GM23338 (cell line): Measurements from ENCODE around the gene NXPH4. TPM values are rescaled to one million over a fixed set of nuclear protein-coding genes. Genes with fewer than 3 reads are reported as not detected.

ENCODE experiments used
- ATAC-seq: fragments of 200-7000 bp; cut with Tn5 transposase; 3 replicates; pipeline ENCODE4 v1.9.1; 2020
- DNase-seq: peaks from one replicate; pipeline ENCODE4 v3.0.0-alpha.2; 2015; ENCODE audit warnings: low spot score
- H2AFZ ChIP-seq: fragments of 200-600 bp; sonication (generic); 2 replicates; pipeline ENCODE4 v1.8.0; 2016; ENCODE audit warnings: antibody characterized with exemption, mild to moderate bottlenecking, moderate library complexity
- H3F3A ChIP-seq: fragments of 200-600 bp; sonication (generic); replicated peaks from 2 replicates; pipeline ENCODE4 v1.8.0; 2017; ENCODE audit warnings: antibody characterized with exemption, mixed run types, low read depth
- H3K27ac ChIP-seq: fragments of 200-600 bp; sonication (generic); 2 replicates; pipeline ENCODE4 v1.6.1; 2016; ENCODE audit warnings: low read depth
- H3K27me3 ChIP-seq: fragments of 200-600 bp; sonication (generic); 2 replicates; pipeline ENCODE4 v1.8.0; 2016; ENCODE audit warnings: mild to moderate bottlenecking, mixed run types, moderate library complexity; ENCODE audit not compliant: insufficient read depth
- H3K36me3 ChIP-seq: fragments of 200-600 bp; sonication (generic); 2 replicates; pipeline ENCODE4 v1.8.0; 2016; ENCODE audit warnings: mild to moderate bottlenecking; ENCODE audit not compliant: insufficient read depth
- H3K4me1 ChIP-seq: fragments of 200-600 bp; sonication (generic); 2 replicates; pipeline ENCODE4 v1.8.0; 2016; ENCODE audit warnings: mild to moderate bottlenecking, moderate library complexity; ENCODE audit not compliant: insufficient read depth
- H3K4me2 ChIP-seq: fragments of 200-600 bp; sonication (generic); 2 replicates; pipeline ENCODE4 v1.7.1; 2017; ENCODE audit warnings: mixed run types
- H3K4me3 ChIP-seq: fragments of 200-600 bp; sonication (generic); 2 replicates; pipeline ENCODE4 v1.6.1; 2016; ENCODE audit warnings: mixed run types
- H3K79me2 ChIP-seq: fragments of 200-600 bp; sonication (generic); replicated peaks from 2 replicates; pipeline ENCODE4 v1.8.0; 2017; ENCODE audit warnings: mild to moderate bottlenecking; ENCODE audit not compliant: insufficient read depth
- H3K9me2 ChIP-seq: fragments of 200-600 bp; sonication (generic); 2 replicates; pipeline ENCODE4 v1.8.0; 2017; ENCODE audit not compliant: insufficient read depth
- H4K20me1 ChIP-seq: fragments of 200-600 bp; sonication (generic); replicated peaks from 2 replicates; pipeline ENCODE4 v1.8.0; 2017; ENCODE audit warnings: mild to moderate bottlenecking; ENCODE audit not compliant: insufficient read depth
- H3K27ac Mint-ChIP-seq: 2 replicates; pipeline ENCODE4 v1.8.0; 2020; ENCODE audit warnings: inconsistent platforms, mild to moderate bottlenecking, moderate library complexity, mixed read lengths
- H3K27me3 Mint-ChIP-seq: 3 replicates; pipeline ENCODE4 v1.8.0; 2022; ENCODE audit warnings: low read depth, mild to moderate bottlenecking, moderate library complexity, mixed read lengths, inconsistent platforms; ENCODE audit not compliant: insufficient read depth, poor library complexity
- H3K36me3 Mint-ChIP-seq: 3 replicates; pipeline ENCODE4 v1.8.0; 2021; ENCODE audit warnings: low read depth, mild to moderate bottlenecking, inconsistent platforms, moderate library complexity, mixed read lengths
- H3K4me1 Mint-ChIP-seq: 3 replicates; pipeline ENCODE4 v1.8.0; 2020; ENCODE audit warnings: mild to moderate bottlenecking, inconsistent platforms, mixed read lengths
- H3K4me3 Mint-ChIP-seq: 3 replicates; pipeline ENCODE4 v1.8.0; 2021; ENCODE audit warnings: moderate library complexity, mild to moderate bottlenecking, inconsistent platforms, mixed read lengths
- H3K9me3 Mint-ChIP-seq: 3 replicates; pipeline ENCODE4 v1.8.0; 2020; ENCODE audit warnings: moderate library complexity, mild to moderate bottlenecking, inconsistent platforms, mixed read lengths
- CREB1 ChIP-seq: fragments of 250-450 bp; sonication (Bioruptor Pico); IDR thresholded peaks from 2 replicates; pipeline ENCODE4 v1.5.0; 2020; ENCODE audit warnings: low read depth, mild to moderate bottlenecking, moderate library complexity
- EZH2 ChIP-seq: fragments of 200-600 bp; sonication (generic); IDR thresholded peaks from one replicate; pipeline ENCODE4 v1.8.0; 2017; ENCODE audit warnings: antibody characterized with exemption, mild to moderate bottlenecking, low read depth; ENCODE audit not compliant: unreplicated experiment
- JUNB ChIP-seq: IDR thresholded peaks from one replicate; pipeline ENCODE4 v1.6.1; 2016; ENCODE audit warnings: antibody characterized with exemption; ENCODE audit not compliant: unreplicated experiment
- POLR2AphosphoS5 ChIP-seq: IDR thresholded peaks from 2 replicates; pipeline ENCODE4 v1.6.1; 2016; ENCODE audit warnings: antibody characterized with exemption, low read depth
- ZNF114 ChIP-seq: fragments of 250-450 bp; sonication (Bioruptor Pico); IDR thresholded peaks from 2 replicates; pipeline ENCODE4 v1.5.0; 2020; ENCODE audit warnings: mild to moderate bottlenecking, moderate library complexity
- ZNF331 ChIP-seq: fragments of 250-450 bp; sonication (Bioruptor Pico); IDR thresholded peaks from 2 replicates; pipeline ENCODE4 v1.5.0; 2020; ENCODE audit warnings: low read depth, mild to moderate bottlenecking, moderate library complexity
- ZNF462 ChIP-seq: fragments of 250-450 bp; sonication (Bioruptor Pico); IDR thresholded peaks from 2 replicates; pipeline ENCODE4 v1.5.0; 2020; ENCODE audit warnings: mild to moderate bottlenecking, moderate library complexity
- polyA plus RNA-seq: library from polyadenylated mRNA; unstranded; fragments of >200 nt; fragmentation: Nextera tagmentation; extraction: Ambion mirVana; gene quantifications from 2 replicates; pipeline ENCODE4 v1.2.1, GENCODE V29; 2016
- total RNA-seq: library from RNA; depleted of rRNA; stranded (reverse); fragments of >200 nt; shearing (Covaris generic); gene quantifications from 2 replicates; pipeline ENCODE4 v1.2.3, GENCODE V29; 2014

NXPH4 gene
- total and polyA plus RNA-seq, 2 experiments from 2014 or later: 0.89 to 1.5 TPM

- peaks cover 10% of the 10 kb centered on the region; the same call in 1 of the 2 replicates for H4K20me1 ChIP-seq
- no peaks in the 10 kb centered on the region for H3K36me3 ChIP-seq
- no peaks in the 10 kb centered on the region for H3K9me2 ChIP-seq
- peak overlapping the region; percentile 55; the same call in 1 of the 2 replicates for H3K4me3 ChIP-seq
- no peak for TF ChIP-seq POLR2AphosphoS5
- no peak for TF ChIP-seq CREB1 (CRISPR knock-in tag)
- no peak for TF ChIP-seq ZNF114
- TF ChIP-seq ZNF331: no peak
- no peak for TF ChIP-seq ZNF462 (CRISPR knock-in tag)
- TF ChIP-seq JUNB: no peak
- no peak overlapping the region; the same call in 1 of the 2 replicates for H3K4me2 ChIP-seq
- H3K4me1 Mint-ChIP-seq: peaks cover 49% of the 10 kb centered on the region
- DNase-seq: no peak
- H3K27me3 ChIP-seq: peaks cover 66% of the 10 kb centered on the region
- no peak for ATAC-seq
- H3K27ac ChIP-seq: no peak overlapping the region
- peaks cover 20% of the 10 kb centered on the region for H3K36me3 Mint-ChIP-seq
- peaks cover 62% of the 10 kb centered on the region for H3K27me3 Mint-ChIP-seq
- no peaks in the 10 kb centered on the region for H3K79me2 ChIP-seq
- 0 out of 2 replicates have a peak, but pooled peaks cover 21% of the 10 kb centered on the region for H3F3A ChIP-seq
- no peaks in the 10 kb centered on the region; the same call in 1 of the 3 replicates for H3K9me3 Mint-ChIP-seq
- H3K4me3 Mint-ChIP-seq: peak overlapping the region; percentile 41; the same call in 1 of the 3 replicates
- peaks cover 34% of the 10 kb centered on the region for H3K4me1 ChIP-seq
- no peak overlapping the region for H2AFZ ChIP-seq
- no peak overlapping the region for H3K27ac Mint-ChIP-seq
Observed at GRCh38 chr12:57215065-57215464, 1.5 kb upstream of the NXPH4 start.

- Histone ChIP-seq H3F3A (0 out of 2 replicates have a peak, but pooled peaks cover 21% of the 10 kb centered on the region), H3K79me2 (no peaks in the 10 kb centered on the region), H3K27me3 (peaks cover 71% of the 10 kb centered on the region), H2AFZ (peak overlapping the region; percentile 90; the same call in 1 of the 2 replicates), H3K4me1 (peaks cover 38% of the 10 kb centered on the region), H3K36me3 (no peaks in the 10 kb centered on the region), H3K4me2 (peak overlapping the region; percentile 78), H3K9me2 (no peaks in the 10 kb centered on the region), H3K4me3 (peak overlapping the region; percentile 55), H3K27ac (no peak overlapping the region), H4K20me1 (peaks cover 10% of the 10 kb centered on the region; the same call in 1 of the 2 replicates)
- Mint-ChIP-seq H3K4me1 (peaks cover 51% of the 10 kb centered on the region), H3K4me3 (peak overlapping the region; percentile 41), H3K9me3 (no peaks in the 10 kb centered on the region; the same call in 1 of the 3 replicates), H3K27me3 (peaks cover 66% of the 10 kb centered on the region), H3K27ac (no peak overlapping the region), H3K36me3 (peaks cover 16% of the 10 kb centered on the region)
- ATAC-seq (no peak), DNase-seq (no peak)
- TF ChIP-seq JUNB (no peak), EZH2 (peak; percentile 78)
Observed at GRCh38 chr12:57215668-57216013, 953 bp upstream of the NXPH4 start.
